Measurements from ENCODE around the gene SLC37A4.

DNA sequence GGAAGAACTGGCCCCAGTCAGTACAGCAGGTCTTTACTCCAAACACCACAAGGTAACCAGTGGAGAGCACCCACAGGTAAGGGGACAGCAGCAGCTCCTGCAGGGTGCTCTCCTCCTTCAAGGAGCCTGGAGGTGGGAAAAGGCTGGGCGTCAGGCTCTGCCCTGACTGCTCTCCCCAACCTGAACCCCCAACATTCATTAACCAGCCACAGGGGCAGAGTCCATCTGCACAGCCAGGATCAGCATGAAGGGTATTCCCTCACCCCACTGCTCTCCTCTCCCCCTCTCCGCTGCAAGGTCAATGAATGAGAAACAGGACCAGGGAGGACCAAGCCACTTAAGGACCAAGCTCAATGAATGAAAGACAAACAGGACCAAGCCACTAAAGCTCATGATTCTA lies 3.7 kb downstream of the SLC37A4 start:
- TF ChIP-seq, protein P1, sequence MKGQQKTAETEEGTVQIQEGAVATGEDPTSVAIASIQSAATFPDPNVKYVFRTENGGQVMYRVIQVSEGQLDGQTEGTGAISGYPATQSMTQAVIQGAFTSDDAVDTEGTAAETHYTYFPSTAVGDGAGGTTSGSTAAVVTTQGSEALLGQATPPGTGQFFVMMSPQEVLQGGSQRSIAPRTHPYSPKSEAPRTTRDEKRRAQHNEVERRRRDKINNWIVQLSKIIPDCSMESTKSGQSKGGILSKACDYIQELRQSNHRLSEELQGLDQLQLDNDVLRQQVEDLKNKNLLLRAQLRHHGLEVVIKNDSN (IDR thresholded peaks at IDR 0.05; ENCODE audit: borderline replicate concordance, low read depth) = no peak
- no peak for TF ChIP-seq MAX (IDR thresholded peaks at IDR 0.05; ENCODE audit: low read depth)
- no peak for TF ChIP-seq CHD2 (IDR thresholded peaks at IDR 0.05; ENCODE audit: low read length, partially characterized antibody)
- TF ChIP-seq, protein P2, sequence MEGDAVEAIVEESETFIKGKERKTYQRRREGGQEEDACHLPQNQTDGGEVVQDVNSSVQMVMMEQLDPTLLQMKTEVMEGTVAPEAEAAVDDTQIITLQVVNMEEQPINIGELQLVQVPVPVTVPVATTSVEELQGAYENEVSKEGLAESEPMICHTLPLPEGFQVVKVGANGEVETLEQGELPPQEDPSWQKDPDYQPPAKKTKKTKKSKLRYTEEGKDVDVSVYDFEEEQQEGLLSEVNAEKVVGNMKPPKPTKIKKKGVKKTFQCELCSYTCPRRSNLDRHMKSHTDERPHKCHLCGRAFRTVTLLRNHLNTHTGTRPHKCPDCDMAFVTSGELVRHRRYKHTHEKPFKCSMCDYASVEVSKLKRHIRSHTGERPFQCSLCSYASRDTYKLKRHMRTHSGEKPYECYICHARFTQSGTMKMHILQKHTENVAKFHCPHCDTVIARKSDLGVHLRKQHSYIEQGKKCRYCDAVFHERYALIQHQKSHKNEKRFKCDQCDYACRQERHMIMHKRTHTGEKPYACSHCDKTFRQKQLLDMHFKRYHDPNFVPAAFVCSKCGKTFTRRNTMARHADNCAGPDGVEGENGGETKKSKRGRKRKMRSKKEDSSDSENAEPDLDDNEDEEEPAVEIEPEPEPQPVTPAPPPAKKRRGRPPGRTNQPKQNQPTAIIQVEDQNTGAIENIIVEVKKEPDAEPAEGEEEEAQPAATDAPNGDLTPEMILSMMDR (IDR thresholded peaks at IDR 0.05) = no peak
